HG03575 (cell line): Measurements from ENCODE around the gene PCOLCE2.

Source experiments
- ATAC-seq: cut with Tn5 transposase; IDR thresholded peaks from one replicate; pipeline ENCODE4 v1.9.1; 2021; ENCODE audit not compliant: unreplicated experiment, insufficient number of reproducible peaks, low FRiP score; ENCODE audit errors: extremely low read depth

PCOLCE2 gene, protein sequence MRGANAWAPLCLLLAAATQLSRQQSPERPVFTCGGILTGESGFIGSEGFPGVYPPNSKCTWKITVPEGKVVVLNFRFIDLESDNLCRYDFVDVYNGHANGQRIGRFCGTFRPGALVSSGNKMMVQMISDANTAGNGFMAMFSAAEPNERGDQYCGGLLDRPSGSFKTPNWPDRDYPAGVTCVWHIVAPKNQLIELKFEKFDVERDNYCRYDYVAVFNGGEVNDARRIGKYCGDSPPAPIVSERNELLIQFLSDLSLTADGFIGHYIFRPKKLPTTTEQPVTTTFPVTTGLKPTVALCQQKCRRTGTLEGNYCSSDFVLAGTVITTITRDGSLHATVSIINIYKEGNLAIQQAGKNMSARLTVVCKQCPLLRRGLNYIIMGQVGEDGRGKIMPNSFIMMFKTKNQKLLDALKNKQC

DNA sequence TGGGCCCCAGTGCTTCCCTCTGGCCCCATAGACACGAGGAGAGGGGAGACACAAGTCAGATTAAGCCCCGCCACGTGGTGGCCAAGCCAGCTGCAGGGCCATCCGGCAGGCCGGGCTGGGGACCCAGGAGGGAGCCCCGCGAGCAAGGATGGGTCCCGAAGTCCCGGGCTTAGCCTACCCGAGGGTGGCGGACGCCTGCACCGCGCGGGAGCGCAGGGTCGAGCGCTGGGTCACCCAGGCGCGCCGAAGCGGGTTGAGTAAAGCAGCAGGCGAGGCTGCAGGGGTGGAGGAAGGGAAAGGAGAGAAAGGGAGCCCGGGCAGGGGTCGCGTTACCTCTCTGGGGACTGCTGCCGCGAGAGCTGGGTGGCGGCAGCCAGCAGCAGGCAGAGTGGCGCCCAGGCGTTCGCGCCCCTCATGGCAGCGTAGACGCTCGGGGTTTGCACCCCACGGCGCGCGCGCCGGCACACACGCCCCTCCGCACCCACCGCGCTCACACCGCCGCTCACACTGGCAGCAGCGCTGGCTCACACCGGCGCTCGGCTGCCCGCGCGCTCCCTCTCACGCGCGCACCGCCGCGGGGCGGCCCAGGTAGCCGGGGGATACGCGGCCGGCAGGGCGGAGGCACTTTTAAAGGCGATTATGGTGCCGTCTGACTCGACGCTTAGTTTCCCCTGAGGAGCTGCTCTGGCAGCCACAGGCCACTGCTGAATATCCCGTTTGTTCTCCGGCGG lies at the start of gene PCOLCE2:
Gene PCOLCE2, minus strand, starts transcription at position 603 of the 731 bp plus-strand sequence. Its CDS starts 187 bp downstream, at position 416.
- ATAC-seq = no peak

DNA sequence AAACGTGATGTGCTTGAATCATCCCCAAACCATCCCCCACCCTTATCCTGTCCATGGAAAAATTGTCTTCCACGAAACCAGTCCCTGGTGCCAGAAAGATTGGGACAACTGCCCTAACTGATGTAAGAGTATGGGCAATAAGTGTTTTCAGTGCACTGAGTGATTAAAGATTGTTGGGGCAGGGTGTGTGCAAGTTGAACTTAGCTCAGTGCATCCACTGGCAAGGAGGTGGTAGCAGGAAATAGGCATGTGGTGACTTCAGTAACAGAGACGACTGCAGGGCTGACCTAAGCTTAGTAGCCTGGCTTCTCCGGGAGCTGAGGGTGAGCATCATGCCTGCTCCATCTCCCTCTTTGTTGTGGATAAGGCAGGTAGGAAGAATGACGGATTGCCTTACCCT lies 47.1 kb upstream of the PCOLCE2 start:
- no peak for ATAC-seq

DNA sequence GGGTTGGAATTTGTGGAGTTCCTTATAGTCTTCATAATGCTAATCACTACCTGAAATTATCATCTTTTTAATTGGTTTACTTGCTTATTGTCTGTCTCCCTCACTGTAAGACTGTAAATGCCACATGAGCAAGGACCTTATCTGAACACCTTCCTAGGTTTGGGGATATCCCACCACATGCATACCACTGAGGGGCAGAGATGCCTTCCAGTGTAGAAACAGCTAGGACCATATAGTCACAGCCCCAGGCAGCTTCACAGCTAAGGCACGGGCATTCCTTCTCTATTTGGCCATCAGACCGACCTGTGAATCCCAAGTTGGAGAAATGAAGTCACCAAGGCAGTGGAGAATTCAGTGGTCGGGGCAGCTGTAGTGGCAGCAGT lies 46.0 kb upstream of the PCOLCE2 start:
- no peak for ATAC-seq

DNA sequence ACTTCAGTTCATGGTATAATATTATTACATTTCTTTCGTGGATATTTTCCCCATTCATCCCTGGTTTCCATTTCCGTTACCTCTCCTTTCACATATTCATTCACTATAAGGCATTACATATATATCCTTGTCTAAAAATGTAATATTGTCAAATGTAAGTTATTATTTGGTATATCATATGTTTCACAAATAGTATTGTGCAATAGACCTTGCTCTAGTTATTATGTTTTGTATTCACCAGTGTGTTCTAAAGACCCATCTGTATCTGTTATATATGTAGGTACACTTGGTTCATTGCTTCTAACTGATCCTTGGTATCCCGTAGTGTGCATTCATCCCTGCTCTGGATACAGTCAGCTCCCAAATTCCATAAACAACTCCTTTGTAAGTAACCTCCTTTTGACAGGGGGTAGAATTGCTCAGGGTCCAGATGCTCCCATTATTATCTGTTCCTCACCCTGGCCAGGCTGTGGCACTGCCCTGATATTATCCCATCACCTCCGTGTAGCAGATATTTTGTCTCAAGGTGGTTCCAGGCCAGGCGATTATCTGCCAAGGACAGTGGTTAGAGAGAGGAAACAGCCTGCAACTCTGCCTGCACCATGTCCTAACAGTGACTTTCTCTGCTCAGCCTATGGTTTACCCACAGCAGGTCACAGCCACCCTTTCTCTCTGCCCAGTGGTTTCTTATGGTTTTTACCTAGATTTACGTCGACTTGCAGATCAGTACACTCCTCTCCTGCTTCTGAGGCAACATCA lies 45.4 kb upstream of the PCOLCE2 start:
- no peak for ATAC-seq

DNA sequence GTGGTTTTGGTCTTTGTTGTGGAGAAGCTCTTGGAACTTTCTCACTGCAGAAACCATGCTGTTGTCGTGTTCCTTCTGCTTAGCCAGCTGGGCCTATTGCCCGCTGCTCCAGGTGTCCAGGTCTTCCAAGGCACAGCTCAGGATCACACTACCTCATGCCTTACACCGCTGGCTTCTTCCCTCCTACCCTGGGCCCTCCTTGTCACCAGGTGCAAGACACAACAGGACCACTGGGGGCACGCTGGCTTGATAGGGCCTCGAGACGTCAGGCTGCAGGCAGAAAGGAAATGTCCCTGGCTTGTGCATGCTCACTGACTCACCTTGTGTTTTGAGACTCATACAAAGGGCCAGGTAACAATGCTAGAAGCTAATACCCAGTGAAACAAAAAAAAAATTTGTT lies 42.3 kb upstream of the PCOLCE2 start:
- ATAC-seq = no peak

DNA sequence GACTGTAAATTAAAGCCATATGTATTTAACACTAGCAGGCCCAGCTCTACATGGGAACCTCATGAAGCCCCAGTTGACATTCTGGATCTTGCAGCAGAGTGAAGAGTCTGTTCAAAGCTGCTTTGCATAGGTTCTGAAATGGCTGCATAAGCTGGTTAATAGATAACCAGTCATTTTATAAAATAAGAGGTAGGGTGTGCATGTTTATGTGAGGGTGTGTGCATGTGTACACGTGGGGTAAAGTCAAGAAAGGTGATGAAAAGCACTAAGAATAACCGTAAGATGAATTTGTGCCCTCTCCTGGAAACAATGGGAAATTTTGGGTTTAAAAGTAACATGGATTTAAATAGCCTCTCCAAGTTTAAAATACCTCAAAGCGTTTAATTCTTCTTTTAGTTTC lies 41.6 kb upstream of the PCOLCE2 start:
- no peak for ATAC-seq

DNA sequence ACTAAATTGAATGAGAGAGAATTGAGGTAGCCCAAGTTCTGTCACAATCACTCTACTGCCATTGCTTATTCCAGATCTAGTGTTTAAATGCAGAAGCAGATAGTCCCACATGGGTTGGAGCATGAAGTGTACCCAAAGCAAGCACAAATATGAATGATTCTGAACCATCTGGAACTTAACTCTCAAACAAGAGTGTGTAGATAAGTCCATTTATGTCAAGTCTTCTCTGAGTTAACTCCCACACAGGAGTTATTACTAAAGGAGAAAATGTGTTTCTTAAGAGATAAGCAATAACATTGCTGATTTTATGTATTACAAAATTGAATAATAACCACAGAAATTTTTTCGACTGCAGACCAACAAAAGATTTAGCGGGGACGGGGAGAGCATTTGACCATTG lies 41.0 kb upstream of the PCOLCE2 start:
- ATAC-seq = no peak

DNA sequence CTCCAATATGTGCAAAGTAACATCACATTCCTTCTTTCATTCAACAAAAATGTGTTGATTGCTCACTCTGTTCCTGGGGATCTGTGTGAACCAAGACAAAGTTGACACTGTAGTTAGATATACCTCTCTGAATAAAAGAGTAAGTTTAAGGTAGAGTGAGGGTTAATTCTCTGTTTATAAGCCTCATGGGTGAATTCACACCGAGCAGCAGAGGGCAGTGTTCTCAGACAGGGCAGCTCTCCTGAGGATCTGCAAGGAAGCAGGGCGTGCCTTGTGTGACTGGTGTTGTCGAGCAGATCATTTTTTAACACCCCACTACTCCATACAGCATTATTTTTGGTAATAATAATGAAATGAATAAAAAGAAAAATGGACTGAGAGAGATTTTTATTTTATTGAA lies 40.2 kb upstream of the PCOLCE2 start:
- ATAC-seq = no peak

DNA sequence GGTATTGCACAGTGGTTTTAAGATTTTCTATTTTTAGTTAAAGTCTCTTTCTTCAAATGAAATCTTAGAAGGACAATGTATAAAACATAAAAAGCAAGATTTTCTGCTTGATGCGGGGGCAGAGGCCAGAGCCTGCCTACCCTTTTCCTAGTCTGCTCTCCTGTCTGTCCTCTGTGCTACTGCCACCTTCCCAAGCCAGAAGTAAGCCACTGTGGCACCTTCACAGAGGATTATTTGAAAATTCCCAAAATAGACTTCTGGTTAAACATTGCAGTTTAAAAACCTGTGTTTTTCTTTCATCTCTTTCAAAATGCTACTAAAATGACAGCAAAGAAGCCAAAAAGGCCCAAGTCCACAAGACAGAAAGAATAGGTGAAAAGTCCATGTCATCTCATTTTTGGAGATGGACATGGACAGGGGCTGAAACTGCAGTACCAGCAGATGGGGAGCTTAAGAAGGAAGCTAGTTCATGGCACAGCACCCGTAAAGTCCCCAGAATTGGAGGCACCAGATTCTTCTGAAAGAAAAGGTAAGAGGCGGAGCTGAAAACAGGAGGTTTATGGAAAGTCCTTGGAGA lies 37.6 kb upstream of the PCOLCE2 start:
- ATAC-seq = no peak

DNA sequence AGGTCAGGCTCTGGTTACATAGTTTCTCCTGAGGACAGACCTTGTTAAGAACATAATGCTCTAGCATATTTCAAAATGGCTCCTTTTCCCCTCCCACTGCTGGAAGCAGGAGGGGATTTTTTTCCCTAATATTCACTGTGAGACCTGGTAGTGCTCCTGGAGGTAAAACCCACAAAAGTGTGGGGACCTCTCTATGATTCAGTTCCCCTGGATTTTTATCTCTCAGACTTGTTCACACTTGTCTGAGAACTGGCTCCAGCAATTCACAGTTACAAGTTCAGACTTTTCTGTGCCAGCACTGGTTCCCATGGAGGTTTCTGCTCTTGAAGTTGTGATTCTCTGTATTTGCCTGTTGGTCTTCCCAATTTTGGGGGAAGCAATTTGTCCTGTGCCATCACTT lies 36.3 kb upstream of the PCOLCE2 start:
- ATAC-seq = no peak

DNA sequence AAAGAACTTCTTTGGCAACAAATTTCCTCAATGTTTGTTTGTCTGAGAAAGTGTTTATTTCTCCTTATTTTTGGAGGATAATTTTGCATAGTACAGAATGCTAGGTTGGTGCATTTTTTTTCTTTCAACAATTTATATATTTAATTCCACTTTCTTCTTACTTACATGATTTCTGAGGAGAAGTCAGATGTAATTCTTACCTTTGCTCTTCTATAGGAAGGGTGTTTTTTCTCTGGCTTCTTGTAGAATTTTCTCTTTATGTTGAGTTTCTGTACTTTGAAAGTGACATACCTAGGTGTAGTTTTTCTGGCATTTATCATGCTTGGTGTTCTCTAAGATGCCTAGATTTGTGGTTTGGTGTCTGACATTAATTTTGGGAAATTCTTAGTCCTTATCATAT lies 34.8 kb upstream of the PCOLCE2 start:
- no peak for ATAC-seq

DNA sequence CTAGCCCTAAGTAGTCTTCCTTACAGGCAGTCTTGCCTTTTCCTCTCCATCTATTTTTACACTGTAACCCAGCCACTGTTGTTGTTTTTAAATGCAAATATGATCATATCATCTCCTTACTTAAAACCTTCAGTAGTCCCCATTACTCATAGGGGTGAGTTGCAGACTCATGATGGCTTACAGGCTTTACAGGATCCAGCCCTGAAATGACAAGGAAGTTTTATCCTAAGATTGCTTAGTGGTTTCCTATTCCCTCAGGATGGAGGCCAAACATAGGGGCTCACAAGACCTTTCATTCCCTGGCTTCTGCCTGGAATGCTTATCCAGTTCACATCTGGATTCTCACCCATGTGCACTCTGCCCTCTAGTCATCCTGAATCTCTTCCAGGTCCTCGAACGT lies 27.7 kb upstream of the PCOLCE2 start:
- ATAC-seq = no peak

DNA sequence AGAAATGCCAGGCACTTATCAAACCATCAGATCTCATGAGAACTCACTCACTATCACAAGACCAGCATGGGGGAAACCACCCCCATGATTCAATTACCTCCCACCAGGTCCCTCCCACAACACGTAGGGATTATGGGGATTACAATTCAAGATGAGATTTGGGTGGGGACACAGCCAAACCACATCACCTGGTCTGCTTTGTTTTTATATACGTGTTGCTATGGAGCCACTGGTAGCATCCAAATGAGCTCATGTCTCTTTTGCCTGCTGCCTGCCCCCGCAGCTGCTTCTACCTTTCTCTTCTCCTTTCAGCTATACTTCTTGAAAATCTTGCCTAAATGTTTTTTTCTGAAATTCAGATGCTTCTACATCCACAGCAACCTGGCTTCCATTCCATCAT lies 26.8 kb upstream of the PCOLCE2 start:
- no peak for ATAC-seq

DNA sequence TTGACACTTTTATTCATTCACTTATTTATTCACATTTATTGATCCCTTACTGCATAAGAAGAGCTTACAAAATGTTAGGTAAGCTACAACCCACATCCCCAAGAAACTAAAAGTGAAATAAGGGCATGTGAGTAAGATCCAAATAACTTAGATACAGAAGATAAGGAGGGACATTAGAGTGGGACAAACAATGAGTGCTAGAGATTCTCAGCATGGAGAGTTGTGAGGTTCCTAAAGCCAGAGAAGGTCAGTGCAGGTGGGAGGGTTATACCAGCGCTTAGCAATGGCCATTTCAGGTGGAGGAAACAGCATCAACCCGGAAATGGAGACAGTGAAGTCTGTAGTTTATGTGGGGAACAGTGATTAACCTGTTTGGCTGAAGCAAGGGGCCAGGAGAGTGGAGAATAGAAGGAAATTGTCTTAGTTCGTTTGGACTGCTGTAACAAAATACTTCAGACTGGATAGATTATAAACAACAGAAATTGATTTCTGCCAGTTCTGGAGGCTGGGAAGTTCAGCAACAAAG lies 25.5 kb upstream of the PCOLCE2 start:
- no peak for ATAC-seq

DNA sequence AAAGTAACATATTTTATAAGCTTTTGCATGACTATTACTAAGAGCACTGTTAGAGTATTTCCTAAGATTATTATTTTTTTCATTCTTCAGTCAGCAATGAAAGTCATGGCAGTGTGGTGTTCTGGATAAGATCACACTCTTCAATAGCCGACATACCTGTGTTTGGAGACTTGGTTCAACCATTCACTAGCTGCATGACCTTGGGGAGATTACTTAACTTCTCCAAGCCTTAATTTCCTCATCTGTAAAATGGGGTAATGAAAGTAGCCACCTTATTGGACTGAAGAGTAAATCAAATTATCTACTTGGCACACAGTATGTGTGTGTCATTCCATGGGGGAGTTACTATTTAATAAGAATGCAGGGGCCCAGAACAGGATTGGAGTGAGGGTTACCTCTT lies 24.5 kb upstream of the PCOLCE2 start:
- ATAC-seq = no peak

DNA sequence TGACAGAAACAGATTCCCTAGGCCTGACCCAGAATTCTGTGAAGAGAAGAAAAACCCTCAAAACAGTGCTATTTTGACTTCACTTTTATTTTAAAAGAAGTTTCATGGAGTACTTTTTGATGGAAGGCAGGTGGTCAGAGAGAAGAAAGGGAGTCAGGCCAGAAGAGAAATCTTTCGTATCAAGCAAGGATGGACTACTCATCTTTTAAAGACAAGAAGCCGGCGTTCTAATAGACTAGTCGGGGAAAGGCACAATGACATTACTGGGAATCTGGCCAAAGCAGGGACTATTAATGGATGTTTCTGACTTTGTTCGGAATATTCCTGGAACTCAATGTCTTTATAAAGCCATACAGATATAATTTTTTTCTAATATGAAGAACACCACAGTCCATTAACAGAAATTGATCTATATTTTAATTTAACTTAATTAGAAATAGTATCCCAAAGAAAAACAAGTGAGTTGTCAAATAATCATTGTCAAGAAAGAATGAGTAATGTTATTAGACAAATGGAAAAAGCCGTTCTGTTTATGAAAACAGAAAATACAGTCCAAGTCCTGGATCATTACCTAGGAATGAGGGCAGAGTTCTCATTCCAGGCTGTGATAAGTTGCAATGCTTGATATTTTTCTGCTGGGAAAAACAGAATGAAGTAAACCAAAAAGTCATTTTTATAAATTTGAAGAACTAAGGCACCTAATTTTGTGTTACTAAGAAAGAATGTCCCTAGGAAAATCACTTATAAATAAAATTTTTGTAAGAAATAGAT lies 23.7 kb upstream of the PCOLCE2 start:
- no peak for ATAC-seq

DNA sequence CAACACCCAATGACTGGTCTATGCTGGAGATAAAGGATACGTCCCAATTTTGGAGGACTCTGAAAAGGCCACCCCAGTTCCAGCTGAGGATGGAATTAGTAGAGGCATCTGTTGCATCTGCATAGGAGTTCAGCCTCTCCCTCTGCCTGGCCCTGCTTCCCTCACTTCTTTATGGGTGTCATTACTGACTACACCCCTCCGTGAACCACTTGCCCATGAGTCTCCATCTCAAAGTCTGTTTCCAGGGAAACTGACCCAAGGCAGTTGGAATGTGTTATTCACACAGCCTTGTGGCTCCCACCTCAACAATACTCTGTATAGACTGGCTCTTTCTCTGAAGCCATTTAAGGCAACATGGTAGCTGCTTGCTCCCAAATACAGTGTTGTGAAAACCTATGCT lies 21.4 kb upstream of the PCOLCE2 start:
- no peak for ATAC-seq

DNA sequence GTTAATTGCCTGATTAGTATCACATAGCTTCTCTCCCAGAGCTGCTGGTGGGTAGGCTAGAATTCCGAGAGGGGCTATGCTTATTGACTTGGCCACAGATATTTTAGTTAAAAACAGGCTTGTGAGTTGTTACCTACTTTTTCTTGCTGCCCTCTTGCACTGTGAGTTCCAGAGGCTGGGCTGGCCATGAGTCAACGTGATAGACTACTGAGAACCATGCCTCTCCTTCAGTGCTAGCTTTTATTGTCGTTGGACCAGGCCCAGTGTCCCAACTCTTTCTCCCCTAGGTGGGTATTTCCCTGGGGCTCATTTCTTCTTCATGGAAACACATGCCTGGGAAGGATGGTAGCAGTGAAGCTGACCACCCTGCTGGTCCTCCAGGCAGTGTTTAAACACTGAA lies 20.4 kb upstream of the PCOLCE2 start:
- ATAC-seq = no peak

DNA sequence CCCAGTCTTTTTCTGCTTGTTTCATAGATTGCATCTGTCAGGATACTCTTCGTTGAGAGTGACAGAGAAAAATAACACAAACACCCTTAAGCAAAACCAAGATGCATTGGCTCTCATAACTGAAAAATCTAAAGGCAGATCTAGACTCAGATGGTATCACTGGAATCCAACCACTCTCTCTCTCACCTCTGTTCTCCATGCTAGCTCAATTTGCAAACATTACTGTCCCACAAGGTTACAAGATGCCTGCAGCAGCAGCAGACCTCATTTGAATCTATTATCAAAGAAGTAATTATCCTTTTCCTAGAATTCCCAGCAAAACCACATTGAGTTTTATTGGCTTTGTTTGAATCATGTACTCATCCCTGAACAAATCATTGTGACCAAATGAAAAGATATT lies 19.1 kb upstream of the PCOLCE2 start:
- ATAC-seq = no peak
